IMR-90 (cell line): ENCODE measurements around the gene COL24A1.

Source experiments
- CEBPB ChIP-seq: IDR thresholded peaks from 2 replicates; pipeline ENCODE4 v1.6.1; 2012; ENCODE audit warnings: low read depth, low read length, improper control_type of control experiment
- ELK1 ChIP-seq: fragments of 150-350 bp; IDR thresholded peaks from 2 replicates; pipeline ENCODE4 v1.6.1; 2016; ENCODE audit warnings: low read depth, mild to moderate bottlenecking, low read length, moderate library complexity, borderline replicate concordance
- FOS ChIP-seq: fragments of 150-350 bp; IDR thresholded peaks from 2 replicates; pipeline ENCODE4 v1.6.1; 2016; ENCODE audit warnings: low read depth, low read length
- MAZ ChIP-seq: IDR thresholded peaks from 2 replicates; pipeline ENCODE4 v1.6.1; 2012; ENCODE audit warnings: low read depth, mild to moderate bottlenecking, low read length, improper control_type of control experiment, moderate library complexity, borderline replicate concordance
- POLR2A ChIP-seq: IDR thresholded peaks from 2 replicates; pipeline ENCODE4 v1.6.1; 2012; ENCODE audit warnings: mild to moderate bottlenecking, low read depth, low read length
- RCOR1 ChIP-seq: IDR thresholded peaks from 2 replicates; pipeline ENCODE4 v1.6.1; 2012; ENCODE audit warnings: mild to moderate bottlenecking, low read length, improper control_type of control experiment; ENCODE audit not compliant: insufficient replicate concordance
- TF ChIP-seq, protein P1 (sequence below): conservative IDR thresholded peaks from 2 replicates; pipeline ENCODE4 v1.5.1; 2012; ENCODE audit warnings: mild to moderate bottlenecking, low read depth, low read length, improper control_type of control experiment
- TF ChIP-seq, protein P2 (sequence below): fragments of 150-350 bp; IDR thresholded peaks from 2 replicates; pipeline ENCODE4 v1.6.1; 2017; ENCODE audit warnings: mild to moderate bottlenecking, antibody characterized with exemption, low read length, low read depth

DNA sequence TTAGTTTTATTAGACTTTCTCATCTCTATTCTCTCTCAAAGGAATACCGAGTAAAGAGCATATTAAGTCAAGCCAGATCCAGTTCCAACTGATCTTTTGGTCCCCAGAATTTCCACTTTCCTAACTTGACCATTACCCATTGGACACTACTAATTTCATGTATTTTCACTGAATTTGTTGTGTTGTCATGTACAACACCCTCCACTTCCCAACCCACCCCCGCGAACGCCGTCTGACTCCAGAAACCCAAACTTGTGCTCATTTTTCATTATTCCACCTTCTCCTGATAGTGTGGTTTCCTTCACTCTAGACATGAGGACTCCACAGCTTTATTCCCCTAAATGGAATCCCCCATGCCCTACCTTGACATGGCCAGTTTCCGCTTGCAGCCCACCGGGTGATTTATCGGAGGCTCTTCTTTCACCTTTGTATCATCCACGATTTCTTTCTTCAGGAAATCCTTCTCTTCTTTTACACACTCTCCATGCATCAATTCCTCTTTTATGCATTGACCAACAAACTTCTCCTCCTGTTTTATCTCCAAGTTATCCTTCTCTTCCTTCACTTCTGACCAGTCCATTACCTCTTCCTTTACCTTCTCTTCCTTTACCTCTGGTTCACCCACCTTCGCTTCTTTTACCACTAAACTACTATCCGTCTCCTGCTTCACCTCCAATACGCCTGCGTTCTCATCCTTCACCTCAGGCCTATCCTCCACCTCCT lies 449.1 kb downstream of the COL24A1 start:
- TF ChIP-seq, protein P1, sequence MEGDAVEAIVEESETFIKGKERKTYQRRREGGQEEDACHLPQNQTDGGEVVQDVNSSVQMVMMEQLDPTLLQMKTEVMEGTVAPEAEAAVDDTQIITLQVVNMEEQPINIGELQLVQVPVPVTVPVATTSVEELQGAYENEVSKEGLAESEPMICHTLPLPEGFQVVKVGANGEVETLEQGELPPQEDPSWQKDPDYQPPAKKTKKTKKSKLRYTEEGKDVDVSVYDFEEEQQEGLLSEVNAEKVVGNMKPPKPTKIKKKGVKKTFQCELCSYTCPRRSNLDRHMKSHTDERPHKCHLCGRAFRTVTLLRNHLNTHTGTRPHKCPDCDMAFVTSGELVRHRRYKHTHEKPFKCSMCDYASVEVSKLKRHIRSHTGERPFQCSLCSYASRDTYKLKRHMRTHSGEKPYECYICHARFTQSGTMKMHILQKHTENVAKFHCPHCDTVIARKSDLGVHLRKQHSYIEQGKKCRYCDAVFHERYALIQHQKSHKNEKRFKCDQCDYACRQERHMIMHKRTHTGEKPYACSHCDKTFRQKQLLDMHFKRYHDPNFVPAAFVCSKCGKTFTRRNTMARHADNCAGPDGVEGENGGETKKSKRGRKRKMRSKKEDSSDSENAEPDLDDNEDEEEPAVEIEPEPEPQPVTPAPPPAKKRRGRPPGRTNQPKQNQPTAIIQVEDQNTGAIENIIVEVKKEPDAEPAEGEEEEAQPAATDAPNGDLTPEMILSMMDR: no peak
- no peak for TF ChIP-seq POLR2A
- TF ChIP-seq CEBPB: no peak
- TF ChIP-seq RCOR1: no peak
- TF ChIP-seq ELK1: no peak
- no peak for TF ChIP-seq MAZ
- no peak for TF ChIP-seq FOS
- TF ChIP-seq, protein P2, sequence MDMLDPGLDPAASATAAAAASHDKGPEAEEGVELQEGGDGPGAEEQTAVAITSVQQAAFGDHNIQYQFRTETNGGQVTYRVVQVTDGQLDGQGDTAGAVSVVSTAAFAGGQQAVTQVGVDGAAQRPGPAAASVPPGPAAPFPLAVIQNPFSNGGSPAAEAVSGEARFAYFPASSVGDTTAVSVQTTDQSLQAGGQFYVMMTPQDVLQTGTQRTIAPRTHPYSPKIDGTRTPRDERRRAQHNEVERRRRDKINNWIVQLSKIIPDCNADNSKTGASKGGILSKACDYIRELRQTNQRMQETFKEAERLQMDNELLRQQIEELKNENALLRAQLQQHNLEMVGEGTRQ: no peak
